BE2C (cell line): ENCODE data around the gene GRM1.
"Not testable (repeated sequence)": the region's sequence is repeated elsewhere in the genome, so short reads cannot be mapped to it uniquely, and the experiment has no call there.

ENCODE experiments used
- DNase-seq: peaks from one replicate; pipeline ENCODE4 v3.0.0-alpha.2; 2020
- H3K27me3 ChIP-seq: fragments of 250-450 bp; sonication (Bioruptor Pico); 2 replicates; pipeline ENCODE4 v1.5.1; 2020; ENCODE audit warnings: mild to moderate bottlenecking
- H3K36me3 ChIP-seq: fragments of 250-450 bp; sonication (Bioruptor Pico); 2 replicates; pipeline ENCODE4 v1.5.1; 2020; ENCODE audit warnings: mild to moderate bottlenecking
- H3K4me1 ChIP-seq: fragments of 250-450 bp; sonication (Bioruptor Pico); 2 replicates; pipeline ENCODE4 v1.5.1; 2020
- H3K4me3 ChIP-seq: 2 replicates; pipeline ENCODE4 v1.5.1; 2011; ENCODE audit warnings: low read depth, low read length
- H3K9me3 ChIP-seq: fragments of 250-450 bp; sonication (Bioruptor Pico); 2 replicates; pipeline ENCODE4 v1.5.1; 2020
- CTCF ChIP-seq: IDR thresholded peaks from 2 replicates; pipeline ENCODE4 v1.5.1; 2012; ENCODE audit warnings: mild to moderate bottlenecking, low read depth, low read length

GRM1 gene

GRCh38 chr6:146267946-146268345 lies 239.1 kb downstream of the GRM1 start:
- H3K27me3 ChIP-seq = no peaks in the 10 kb centered on the region
- H3K9me3 ChIP-seq = no peaks in the 10 kb centered on the region
- no peak overlapping the region for H3K4me3 ChIP-seq
- no peaks in the 10 kb centered on the region for H3K4me1 ChIP-seq
- H3K36me3 ChIP-seq = no peaks in the 10 kb centered on the region
- no peak for DNase-seq
- no peak for TF ChIP-seq CTCF

GRCh38 chr6:146269482-146269881 lies 240.6 kb downstream of the GRM1 start:
- no peak for DNase-seq
- no peaks in the 10 kb centered on the region for H3K36me3 ChIP-seq
- TF ChIP-seq CTCF = no peak
- H3K27me3 ChIP-seq = no peaks in the 10 kb centered on the region
- no peaks in the 10 kb centered on the region for H3K9me3 ChIP-seq
- H3K4me3 ChIP-seq = no peak overlapping the region
- no peaks in the 10 kb centered on the region for H3K4me1 ChIP-seq

- H3K4me1 ChIP-seq, H3K4me3 ChIP-seq, H3K9me3 ChIP-seq, DNase-seq, H3K36me3 ChIP-seq, H3K27me3 ChIP-seq: not testable (repeated sequence)
Observed at GRCh38 chr6:146271163-146271562, 242.3 kb downstream of the GRM1 start.

- H3K4me3 ChIP-seq = no peak overlapping the region
- H3K9me3 ChIP-seq = no peaks in the 10 kb centered on the region
- no peak for DNase-seq
- no peaks in the 10 kb centered on the region for H3K27me3 ChIP-seq
- H3K36me3 ChIP-seq = no peaks in the 10 kb centered on the region
- no peaks in the 10 kb centered on the region for H3K4me1 ChIP-seq
- no peak for TF ChIP-seq CTCF
Observed at GRCh38 chr6:146273490-146273889, 244.6 kb downstream of the GRM1 start.

- Histone ChIP-seq H3K4me3 (no peak overlapping the region), H3K4me1 (no peaks in the 10 kb centered on the region), H3K9me3 (no peaks in the 10 kb centered on the region), H3K36me3 (no peaks in the 10 kb centered on the region), H3K27me3 (no peaks in the 10 kb centered on the region)
- TF ChIP-seq CTCF = no peak
- DNase-seq = no peak
Observed at GRCh38 chr6:146277142-146277541, 248.3 kb downstream of the GRM1 start.

- no peak for TF ChIP-seq CTCF
- Histone ChIP-seq H3K27me3 (no peaks in the 10 kb centered on the region), H3K9me3 (no peaks in the 10 kb centered on the region), H3K4me1 (no peaks in the 10 kb centered on the region), H3K36me3 (no peaks in the 10 kb centered on the region), H3K4me3 (no peak overlapping the region)
- DNase-seq = no peak
Observed at GRCh38 chr6:146281651-146282362, 252.9 kb downstream of the GRM1 start.
